Prostate gland (tissue), 2 donors: Measurements from ENCODE around the gene SPCS3. TPM values are rescaled to one million over a fixed set of nuclear protein-coding genes. Genes with fewer than 3 reads are reported as not detected.

Experiments
- DNase-seq: peaks from one replicate; pipeline ENCODE4 v3.0.0-alpha.2; 2019; ENCODE audit warnings: low spot score
- H3K27ac ChIP-seq, 2 donors: fragments of 200-600 bp; sonication (generic); 2 replicates each; pipeline ENCODE4 v1.5.1; 2017 to 2019
- H3K27me3 ChIP-seq: fragments of 200-600 bp; sonication (generic); replicated peaks from 2 replicates; pipeline ENCODE4 v1.5.1; 2019; ENCODE audit not compliant: insufficient read depth
- H3K36me3 ChIP-seq, 2 donors: fragments of 200-600 bp; sonication (generic); 1 replicate in 1 of 2; 2 replicates in 1 of 2; pipeline versions ENCODE4 v1.5.1 to v1.8.1; 2017 to 2019
- H3K4me1 ChIP-seq: fragments of 200-600 bp; sonication (generic); replicated peaks from 2 replicates; pipeline ENCODE4 v1.5.1; 2019
- H3K4me3 ChIP-seq, 2 donors: fragments of 200-600 bp; sonication (generic); 2 replicates each; pipeline ENCODE4 v1.5.1; 2017 to 2019
- H3K9me3 ChIP-seq: fragments of 200-600 bp; sonication (generic); 2 replicates; pipeline ENCODE4 v1.5.1; 2017
- POLR2A ChIP-seq: fragments of 450-650 bp; IDR thresholded peaks from one replicate; pipeline ENCODE4 v1.6.1; 2016; ENCODE audit warnings: antibody characterized with exemption, mild to moderate bottlenecking
- POLR2AphosphoS5 ChIP-seq: sonication (generic); formaldehyde crosslinking; IDR thresholded peaks from one replicate; pipeline ENCODE4 v1.6.1; 2017; ENCODE audit warnings: antibody characterized with exemption
- WGBS: methylation state at CpG from one replicate; pipeline ENCODE4 v1.1.5; 2018; 5-methylcytosine and 5-hydroxymethylcytosine counted together
- intact Hi-C: fragments of 100-400 bp; cut with DNase I; formaldehyde crosslinking; loops from one replicate; pipeline ENCODE4 v1.14.2; 2022
- total RNA-seq, 2 donors: library from RNA; depleted of rRNA; stranded (reverse); fragments of >200 nt; gene quantifications; one replicate each; pipeline ENCODE4 v1.1.0, GENCODE V29; 2016
- TF ChIP-seq, protein P1 (sequence below), 4 experiments: fragments of 200-600 bp in 2 of 4; fragments of 450-650 bp in 2 of 4; sonication (generic) in 2 of 4; IDR thresholded peaks; 1 replicate in 3 of 4; 2 replicates in 1 of 4; pipeline ENCODE4 v1.5.1; 2016 to 2019; ENCODE audit warnings: antibody characterized with exemption in 4 of 4, mild to moderate bottlenecking in 2 of 4, moderate library complexity in 2 of 4

SPCS3 gene
- total RNA-seq, 2 donors from 2014 or later: 41.7 to 68.4 TPM

DNA sequence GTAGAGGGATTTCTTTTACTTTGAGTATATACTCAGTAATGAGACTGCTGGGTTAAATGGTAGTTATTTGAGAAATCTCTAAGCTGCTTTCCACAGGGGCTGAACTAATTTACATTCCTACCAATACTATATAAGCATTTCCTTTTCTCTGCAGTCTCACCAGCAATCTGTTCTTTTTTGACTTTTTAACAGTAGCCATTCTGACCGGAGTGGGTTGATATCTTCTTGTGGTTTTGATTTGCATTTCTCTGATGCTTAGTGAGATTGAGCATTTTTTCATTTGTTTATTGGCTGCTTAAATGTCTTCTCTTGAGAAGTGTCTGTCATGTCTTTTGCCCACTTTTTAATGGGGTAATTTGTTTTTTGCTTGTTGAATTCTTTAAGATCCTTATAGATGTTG is 43.3 kb downstream of the SPCS3 start:
- no peaks in the 10 kb centered on the region for H3K9me3 ChIP-seq
- H3K27me3 ChIP-seq: no peaks in the 10 kb centered on the region
- H3K27ac ChIP-seq: no peak overlapping the region
- no peak for DNase-seq
- TF ChIP-seq POLR2AphosphoS5: no peak
- TF ChIP-seq, protein P1, sequence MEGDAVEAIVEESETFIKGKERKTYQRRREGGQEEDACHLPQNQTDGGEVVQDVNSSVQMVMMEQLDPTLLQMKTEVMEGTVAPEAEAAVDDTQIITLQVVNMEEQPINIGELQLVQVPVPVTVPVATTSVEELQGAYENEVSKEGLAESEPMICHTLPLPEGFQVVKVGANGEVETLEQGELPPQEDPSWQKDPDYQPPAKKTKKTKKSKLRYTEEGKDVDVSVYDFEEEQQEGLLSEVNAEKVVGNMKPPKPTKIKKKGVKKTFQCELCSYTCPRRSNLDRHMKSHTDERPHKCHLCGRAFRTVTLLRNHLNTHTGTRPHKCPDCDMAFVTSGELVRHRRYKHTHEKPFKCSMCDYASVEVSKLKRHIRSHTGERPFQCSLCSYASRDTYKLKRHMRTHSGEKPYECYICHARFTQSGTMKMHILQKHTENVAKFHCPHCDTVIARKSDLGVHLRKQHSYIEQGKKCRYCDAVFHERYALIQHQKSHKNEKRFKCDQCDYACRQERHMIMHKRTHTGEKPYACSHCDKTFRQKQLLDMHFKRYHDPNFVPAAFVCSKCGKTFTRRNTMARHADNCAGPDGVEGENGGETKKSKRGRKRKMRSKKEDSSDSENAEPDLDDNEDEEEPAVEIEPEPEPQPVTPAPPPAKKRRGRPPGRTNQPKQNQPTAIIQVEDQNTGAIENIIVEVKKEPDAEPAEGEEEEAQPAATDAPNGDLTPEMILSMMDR (IDR thresholded peaks at IDR 0.05): no peak
- TF ChIP-seq POLR2A: no peak
- H3K4me3 ChIP-seq: no peak overlapping the region
- H3K4me1 ChIP-seq: no peaks in the 10 kb centered on the region
- intact Hi-C loops: no loop called here
- WGBS: 38% methylated on average over 1 of the region's 1 CpG
- H3K36me3 ChIP-seq: no peaks in the 10 kb centered on the region

DNA sequence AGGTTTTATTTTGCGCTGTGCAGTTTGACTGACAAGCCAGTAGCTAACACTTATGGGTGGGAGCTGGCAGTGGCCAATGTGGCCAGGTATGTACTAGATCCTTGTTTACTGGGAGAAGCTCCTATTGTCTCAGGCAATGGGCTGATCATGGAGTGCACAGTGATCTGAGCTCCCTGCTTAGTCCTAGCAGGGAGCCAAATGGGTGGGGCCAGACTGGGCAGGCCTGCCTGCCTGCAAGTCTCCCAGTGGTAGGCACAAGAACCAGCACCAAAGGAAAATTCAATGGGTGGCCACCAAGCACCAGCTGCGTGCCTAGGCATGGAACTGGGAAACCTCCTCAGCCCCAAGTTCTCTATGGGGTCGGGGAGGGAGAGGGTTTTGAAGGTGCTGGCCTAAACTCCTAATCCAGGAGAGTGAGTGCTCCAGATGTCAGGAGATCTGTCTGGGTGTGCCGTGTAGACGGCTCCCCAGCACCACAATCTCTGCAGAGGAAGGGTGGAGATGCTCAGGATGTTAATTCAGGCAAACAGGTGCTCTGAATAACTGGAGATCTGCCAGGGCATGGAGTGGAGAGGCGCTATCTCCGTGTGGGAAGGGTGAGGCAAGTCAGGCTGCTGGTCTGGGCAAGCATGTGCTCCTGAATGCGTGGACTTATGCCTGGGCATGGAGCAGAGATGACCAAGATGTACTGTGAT is 48.2 kb downstream of the SPCS3 start:
- no peaks in the 10 kb centered on the region for H3K4me1 ChIP-seq
- no peak overlapping the region for H3K4me3 ChIP-seq
- no peaks in the 10 kb centered on the region for H3K27me3 ChIP-seq
- TF ChIP-seq POLR2AphosphoS5 (no peak), POLR2A (no peak)
- TF ChIP-seq, protein P1 (IDR thresholded peaks at IDR 0.05): no peak
- DNase-seq: no peak
- H3K36me3 ChIP-seq: no peaks in the 10 kb centered on the region
- H3K9me3 ChIP-seq: no peaks in the 10 kb centered on the region
- WGBS: 83% methylated on average over 8 of the region's 8 CpGs
- intact Hi-C loops: no loop called here
- no peak overlapping the region for H3K27ac ChIP-seq

DNA sequence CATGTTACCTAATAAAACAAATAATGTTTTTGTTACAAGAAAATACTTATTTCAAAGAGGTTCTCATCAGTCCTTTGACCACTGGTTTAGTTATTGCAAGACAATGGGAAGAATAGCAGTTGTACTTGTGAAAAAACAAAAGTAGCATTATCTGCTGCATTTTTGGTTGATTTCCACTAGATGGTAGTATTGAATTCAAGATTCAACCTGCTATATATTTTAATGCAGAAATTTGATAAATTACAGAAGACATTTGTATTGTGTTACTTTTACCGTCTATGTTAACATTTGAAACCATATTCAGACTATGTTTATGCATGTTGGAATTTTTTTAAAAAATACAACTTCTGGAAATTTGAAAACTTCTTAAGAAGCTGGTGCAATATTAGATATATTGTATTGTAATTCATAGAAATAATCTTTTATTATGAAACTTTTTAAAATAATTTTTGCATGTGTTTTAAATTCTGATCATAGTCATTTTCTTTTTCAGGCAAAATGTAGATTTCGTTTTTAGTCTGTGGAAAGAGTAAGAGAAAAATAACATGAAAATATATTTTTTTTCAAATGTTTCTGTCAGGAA is 56.4 kb downstream of the SPCS3 start:
- Histone ChIP-seq H3K4me3 (no peak overlapping the region), H3K36me3 (no peaks in the 10 kb centered on the region), H3K27ac (no peak overlapping the region), H3K4me1 (no peaks in the 10 kb centered on the region), H3K9me3 (no peaks in the 10 kb centered on the region), H3K27me3 (no peaks in the 10 kb centered on the region)
- intact Hi-C loops: loop anchor here (5.0 to 10.0 kb wide), 3 partner anchors 416 to 959 kb away; partner anchors contain the start of gene VEGFC
- WGBS: 5% methylated on average over 2 of the region's 2 CpGs
- TF ChIP-seq POLR2A: no peak
- TF ChIP-seq, protein P1 (IDR thresholded peaks at IDR 0.05): peak in 1 of 4 experiments; percentile 50
- no peak for DNase-seq

DNA sequence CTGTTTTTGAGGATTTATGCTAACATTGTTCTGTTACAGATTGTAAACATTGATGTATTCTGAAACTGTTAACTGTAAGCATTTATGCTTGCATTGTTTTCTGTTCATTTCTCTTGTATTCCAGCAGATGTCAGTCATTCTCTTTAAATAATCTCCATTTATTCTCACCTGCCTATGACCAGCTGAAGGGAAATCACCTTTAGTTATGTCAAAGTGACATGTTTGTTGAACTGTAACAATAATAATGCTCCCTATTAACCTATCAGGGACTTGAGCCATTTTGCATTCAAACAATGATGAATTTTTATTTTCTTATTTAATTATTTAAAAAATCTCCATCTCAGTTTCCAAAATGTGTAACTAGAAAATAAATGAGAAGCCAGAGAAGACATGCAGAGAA is 58.0 kb downstream of the SPCS3 start:
- H3K4me1 ChIP-seq: no peaks in the 10 kb centered on the region
- no peaks in the 10 kb centered on the region for H3K9me3 ChIP-seq
- H3K27ac ChIP-seq: no peak overlapping the region
- DNase-seq: no peak
- H3K27me3 ChIP-seq: no peaks in the 10 kb centered on the region
- no peak overlapping the region for H3K4me3 ChIP-seq
- TF ChIP-seq, protein P1 (IDR thresholded peaks at IDR 0.05): peak in 3 of 4 experiments; percentile 15 to 62 (median 48)
- no peak for TF ChIP-seq POLR2AphosphoS5
- no peak for TF ChIP-seq POLR2A
- H3K36me3 ChIP-seq: no peaks in the 10 kb centered on the region
- intact Hi-C loops: loop anchor here (5.0 to 10.0 kb wide), 3 partner anchors 415 to 957 kb away; partner anchors contain the start of gene VEGFC
